GM19239 (cell line): ENCODE results near the gene CCZ1.
"Not testable (repeated sequence)": the region's sequence is repeated elsewhere in the genome, so short reads cannot be mapped to it uniquely, and the experiment has no call there.

Source experiments
- DNase-seq: peaks from one replicate; pipeline ENCODE4 v3.0.0; 2011; ENCODE audit warnings: low spot score; ENCODE audit not compliant: insufficient read length
- FAIRE-seq: peaks from 2 replicates; lab custom pipeline; 2011; peaks lifted over from hg19 to GRCh38; lab: Jason Lieb, UNC

CCZ1 gene

DNA sequence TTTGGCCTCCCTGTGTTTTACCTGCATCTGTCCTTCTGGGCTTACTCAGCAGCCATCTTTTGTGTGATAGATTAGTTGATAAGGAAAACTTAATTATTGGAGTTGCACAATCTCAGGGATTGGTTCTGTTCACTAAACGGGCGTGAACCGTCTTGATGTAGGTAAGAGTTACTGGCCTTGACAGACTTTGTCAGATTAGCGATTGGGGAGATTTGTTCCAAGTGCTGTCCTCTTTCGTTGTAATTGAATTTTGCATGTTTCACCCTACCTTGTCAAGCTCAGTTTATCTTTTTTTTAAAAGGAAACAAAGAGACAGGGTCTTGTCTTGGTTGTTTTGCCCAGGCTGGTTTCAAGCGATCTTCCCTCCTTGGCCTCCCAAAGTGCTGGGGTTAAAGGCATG lies 4.5 kb downstream of the CCZ1 start:
- FAIRE-seq, DNase-seq: not testable (repeated sequence)

DNA sequence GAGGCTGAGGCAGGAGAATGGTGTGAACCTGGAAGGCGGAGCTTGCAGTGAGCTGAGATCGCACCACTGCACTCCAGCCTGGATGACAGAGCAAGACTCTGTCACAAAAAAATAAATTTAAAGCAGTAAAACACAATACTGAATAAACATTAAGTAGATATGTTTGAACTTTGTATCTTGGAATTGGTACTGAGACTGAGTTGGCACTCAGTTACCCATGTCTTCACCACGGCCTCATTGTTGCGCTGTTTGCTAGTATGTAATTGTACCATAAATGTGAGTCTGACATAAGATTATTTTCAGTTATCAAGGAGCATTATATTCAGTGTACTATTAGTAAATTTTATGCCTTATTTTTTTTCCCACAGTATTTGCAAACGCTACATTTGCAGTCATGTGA lies 6.2 kb downstream of the CCZ1 start:
- not testable (repeated sequence) for FAIRE-seq, DNase-seq

DNA sequence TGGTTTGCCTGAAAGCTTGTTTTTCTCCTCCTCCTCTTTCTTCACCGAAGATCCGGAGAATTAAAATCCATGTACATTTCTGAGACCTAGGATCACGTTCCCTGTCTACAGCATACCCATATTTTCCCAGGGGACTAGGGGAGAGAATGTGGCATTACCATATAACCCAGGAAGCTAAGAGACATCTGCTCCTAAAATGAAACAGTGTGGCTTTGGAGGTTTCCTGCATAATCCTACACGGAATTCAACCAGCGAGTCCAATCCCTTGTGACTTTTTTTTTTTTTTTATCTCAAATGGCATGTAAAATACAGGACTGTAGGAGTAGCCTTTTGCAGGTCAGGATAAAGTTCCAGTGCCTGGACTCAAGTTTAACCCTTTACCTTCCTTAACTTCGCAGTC lies 10.3 kb downstream of the CCZ1 start:
- not testable (repeated sequence) for FAIRE-seq, DNase-seq

DNA sequence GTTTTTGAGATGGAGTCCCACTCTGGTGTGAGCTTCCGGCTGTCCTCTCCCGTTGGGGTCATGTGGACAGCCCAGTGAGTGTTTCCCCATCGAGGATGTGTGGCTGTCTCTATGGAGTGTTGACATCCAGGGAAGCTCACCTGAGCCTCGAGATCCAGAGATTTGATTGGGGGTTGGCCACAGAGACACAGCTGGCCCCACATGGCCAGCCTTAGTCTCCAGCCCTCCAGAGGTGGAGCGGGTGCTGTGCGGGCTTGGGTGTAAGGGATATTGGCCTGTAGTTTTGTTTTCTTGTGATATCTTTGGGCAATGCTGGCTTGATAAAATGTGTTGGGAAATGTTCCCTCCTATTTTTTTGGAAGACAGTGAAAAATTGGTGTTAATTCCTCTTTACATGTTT lies 18.0 kb downstream of the CCZ1 start:
- DNase-seq, FAIRE-seq: not testable (repeated sequence)

DNA sequence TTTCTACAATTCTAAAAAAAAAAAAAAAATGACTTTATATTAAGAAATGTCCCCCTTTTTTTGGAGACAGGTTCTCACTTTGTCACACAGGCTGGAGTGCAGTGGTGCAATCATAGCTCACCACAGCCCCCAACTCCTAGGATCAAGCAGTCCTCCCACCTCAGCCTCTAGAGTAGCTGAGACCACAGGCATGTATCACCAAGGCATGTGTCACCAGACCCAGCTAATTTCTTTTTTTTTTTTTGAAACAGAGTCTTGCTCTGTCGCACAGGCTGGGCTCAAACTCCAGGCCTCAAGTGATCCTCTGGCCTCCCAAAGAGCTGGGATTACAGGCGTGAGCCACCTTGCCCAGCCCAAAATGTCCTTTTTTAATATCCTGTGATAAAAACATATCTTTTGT lies 25.6 kb downstream of the CCZ1 start:
- DNase-seq, FAIRE-seq: not testable (repeated sequence)

DNA sequence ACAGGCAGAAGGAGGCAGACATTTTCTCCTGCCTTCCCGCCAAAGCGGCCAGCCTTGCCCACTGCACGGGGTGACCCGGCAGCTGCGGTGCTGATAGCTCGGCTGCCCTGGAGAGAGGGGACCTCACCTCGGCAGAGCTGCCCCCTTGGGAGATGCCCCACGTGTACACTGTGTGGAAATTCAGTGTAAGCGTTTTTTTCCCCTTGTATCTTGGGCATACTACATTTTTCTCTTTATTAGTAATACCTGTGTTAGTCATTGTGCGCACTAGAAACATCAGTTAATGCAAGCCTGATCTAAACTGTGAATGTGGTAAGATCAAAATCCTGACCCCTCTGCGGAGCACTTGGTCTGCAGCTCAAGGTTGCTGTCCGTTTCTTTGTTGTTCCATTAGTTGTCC lies 26.1 kb downstream of the CCZ1 start:
- not testable (repeated sequence) for FAIRE-seq, DNase-seq

DNA sequence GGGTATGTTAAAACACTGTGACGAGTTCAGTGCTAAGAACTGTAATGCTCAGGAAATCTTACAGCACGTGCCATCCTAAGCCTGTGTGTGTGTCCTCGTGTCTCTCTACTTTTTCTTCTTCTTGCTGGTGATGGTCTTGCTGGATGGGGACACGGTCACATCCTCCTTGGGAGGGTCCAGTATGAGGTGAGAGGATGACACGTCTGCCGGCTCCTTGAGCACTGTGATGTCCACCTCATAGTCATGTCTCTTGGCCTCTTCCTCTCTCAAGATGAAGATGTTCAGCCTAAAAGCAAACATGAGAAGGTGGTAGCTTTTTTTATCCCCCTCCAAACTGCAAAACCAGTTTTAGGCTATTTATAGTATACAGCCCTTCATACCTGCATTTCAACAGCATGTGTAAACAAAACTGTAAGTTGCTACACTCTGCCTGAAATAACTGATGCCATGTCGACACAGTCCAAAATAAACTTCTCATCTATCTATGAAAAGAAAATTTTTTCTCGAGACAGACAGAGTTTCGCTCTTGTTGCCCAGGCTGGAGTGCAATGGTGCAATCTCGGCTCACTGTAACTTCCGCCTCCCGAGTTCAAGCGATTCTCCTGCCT lies 27.8 kb downstream of the CCZ1 start:
- not testable (repeated sequence) for DNase-seq, FAIRE-seq

DNA sequence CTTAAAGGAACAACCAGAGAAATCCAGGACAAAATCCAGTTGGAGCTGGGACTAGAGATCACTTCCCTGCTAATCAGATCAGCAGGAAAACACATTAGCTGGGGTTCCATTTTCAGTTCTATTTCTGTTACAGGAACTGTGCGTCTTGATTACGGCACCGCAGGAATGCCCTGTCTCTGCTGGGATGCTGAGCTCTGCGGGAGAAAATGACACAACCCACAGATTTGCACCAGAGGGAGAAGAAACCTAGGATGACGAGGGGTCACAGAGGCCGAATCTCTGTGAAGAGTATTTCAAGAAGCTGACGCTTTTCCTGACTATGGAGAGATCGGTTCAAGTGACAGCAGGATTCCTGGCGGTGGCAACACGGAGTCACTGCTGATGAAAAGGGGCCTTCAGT lies 31.8 kb downstream of the CCZ1 start:
- FAIRE-seq, DNase-seq: not testable (repeated sequence)

DNA sequence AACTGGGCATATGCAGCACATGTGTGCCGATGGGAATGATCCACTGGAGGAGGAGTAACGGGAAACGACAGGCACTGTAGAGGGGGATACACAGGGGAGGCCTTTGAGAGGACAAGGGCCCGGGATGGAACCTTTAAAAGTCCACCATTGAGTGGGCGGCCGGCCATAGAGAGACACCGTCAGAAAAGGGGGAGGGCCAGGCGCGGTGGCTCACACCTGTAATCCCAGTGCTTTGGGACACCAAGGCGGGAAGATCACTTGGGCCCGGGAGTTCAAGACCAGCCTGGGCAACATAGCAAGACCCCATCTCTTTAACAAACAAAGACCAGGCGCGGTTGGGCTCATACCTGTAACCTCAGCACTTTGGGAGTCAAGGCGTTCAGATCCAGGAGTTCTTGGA lies 32.7 kb downstream of the CCZ1 start:
- not testable (repeated sequence) for DNase-seq, FAIRE-seq

DNA sequence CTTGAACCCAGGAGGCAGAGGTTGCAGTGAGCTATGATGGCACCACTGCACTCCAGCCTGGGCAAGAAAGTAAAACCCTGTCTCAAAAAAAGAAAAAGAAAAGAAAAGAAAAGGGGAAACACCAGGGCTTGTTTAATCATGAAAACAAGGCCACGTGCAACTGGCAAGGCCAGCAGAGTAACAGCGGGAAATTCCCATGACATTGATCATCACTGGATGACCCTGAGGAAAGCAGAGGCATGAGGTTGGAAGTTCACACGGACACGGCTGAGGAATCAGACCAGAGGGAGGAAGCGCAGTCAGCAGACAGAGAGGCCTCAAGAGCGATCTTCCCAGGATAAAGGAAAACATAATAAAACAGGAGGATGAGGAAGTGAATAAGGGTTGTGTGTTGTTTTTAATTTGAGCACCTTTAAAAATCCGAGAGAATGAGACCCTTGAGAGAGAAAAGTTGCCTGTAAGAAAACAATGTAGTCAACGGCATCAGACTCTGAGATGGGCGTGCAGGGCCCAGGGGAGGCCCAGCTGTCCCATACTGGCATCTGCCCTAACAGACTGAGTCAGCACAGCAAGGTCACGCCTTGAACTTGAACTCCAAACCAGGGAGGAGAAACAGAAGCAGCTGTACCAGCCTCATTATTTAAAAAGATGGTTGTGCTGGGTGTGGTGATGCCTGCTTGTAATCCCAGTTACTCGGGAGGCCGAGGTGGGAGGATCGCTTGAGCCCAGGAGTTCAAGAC lies 33.5 kb downstream of the CCZ1 start:
- DNase-seq, FAIRE-seq: not testable (repeated sequence)

DNA sequence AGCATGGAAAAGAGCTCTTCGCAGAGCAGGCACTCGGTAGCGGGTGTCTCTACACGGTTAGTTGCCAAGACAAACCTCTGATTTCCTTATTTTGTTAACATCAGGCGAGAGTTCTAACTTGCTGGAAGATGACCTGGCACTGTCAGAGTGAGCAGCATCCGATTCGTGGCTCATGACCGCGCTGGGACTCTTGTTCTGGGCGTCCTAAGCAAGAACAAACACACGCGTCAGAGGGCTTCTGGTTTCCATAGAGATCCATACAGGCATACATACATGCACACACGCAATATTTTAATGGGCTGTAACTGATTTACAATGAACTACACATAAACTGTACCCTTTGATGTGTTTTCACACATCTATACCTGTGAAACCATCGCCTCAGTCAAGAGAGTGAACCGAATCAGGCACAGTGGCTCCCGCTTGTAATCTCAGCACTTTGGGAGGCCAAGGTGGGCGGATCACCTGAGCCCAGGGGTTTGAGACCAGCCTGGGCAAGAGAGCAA lies 36.5 kb downstream of the CCZ1 start:
- DNase-seq, FAIRE-seq: not testable (repeated sequence)

DNA sequence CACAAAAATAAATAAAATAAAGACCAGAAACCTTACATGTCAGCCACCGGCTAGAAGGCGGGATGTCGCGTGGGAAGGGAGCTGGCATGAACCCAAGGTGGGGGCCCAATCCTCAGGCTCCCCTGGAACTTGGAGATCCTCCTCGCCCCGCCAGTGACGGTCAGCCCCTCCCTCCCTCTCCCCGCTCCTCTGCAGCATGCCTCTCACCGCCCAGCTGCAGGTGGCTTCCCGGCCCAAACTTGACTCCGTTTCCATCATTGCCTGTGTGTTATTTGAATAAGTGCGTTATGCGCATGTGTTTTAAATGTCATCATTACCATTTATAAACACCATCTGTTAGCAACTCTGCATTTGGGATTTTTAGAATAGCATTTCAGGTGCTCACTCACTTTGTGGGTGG lies 64.7 kb downstream of the CCZ1 start:
- DNase-seq, FAIRE-seq: not testable (repeated sequence)

DNA sequence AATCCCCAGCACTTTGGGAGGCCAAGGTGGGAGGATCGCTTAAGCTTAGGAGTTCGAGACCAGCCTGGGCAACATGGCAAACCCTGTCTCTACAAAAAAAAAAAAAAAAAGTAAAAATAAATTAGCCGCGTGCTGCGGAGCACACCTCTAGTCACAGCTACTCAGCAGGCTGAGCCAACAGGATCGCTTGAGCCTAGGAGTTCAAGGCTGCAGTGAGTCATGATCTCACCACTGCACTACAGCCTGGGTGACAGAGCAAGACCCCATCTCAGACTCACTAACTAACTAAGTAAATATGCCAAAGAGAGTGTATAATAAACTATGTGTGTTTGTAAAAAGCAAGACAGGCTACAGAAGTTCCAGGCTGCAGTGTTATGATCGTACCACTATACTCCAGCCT lies 65.3 kb downstream of the CCZ1 start:
- not testable (repeated sequence) for DNase-seq, FAIRE-seq

DNA sequence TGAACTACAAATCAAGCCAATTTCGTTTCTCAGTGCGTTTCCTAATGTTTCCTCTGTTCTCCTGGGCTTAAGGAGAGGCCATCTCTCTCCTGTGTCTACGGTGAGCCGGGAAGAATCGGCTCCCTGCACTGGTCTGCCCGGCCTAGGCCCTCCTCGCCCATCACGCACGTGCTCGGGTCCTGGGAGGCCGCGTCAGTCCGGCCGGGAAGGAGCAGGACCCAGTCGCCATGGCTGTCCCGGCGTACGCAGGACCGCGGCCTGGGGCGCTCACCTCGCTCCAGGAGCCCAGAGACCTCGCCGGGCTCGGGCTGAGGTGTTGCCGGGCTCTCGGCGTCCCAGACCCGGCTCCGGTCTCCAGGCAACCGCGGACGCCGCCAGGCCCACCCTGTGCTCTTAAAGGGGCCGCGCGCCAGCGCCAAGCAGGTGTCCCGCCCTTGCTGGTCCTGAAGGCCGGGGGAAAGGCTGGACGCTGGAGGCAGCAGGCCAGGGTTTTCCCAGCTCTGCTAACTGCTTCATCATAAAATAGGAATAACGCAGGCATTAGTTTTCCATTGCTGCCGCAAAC lies 71.9 kb downstream of the CCZ1 start, which contains the start of gene RSPH10B:
Gene RSPH10B, minus strand, starts transcription at position 343 of the 565 bp plus-strand sequence. CDS start 3,573 bp downstream, outside the sequence.
- not testable (repeated sequence) for FAIRE-seq

DNA sequence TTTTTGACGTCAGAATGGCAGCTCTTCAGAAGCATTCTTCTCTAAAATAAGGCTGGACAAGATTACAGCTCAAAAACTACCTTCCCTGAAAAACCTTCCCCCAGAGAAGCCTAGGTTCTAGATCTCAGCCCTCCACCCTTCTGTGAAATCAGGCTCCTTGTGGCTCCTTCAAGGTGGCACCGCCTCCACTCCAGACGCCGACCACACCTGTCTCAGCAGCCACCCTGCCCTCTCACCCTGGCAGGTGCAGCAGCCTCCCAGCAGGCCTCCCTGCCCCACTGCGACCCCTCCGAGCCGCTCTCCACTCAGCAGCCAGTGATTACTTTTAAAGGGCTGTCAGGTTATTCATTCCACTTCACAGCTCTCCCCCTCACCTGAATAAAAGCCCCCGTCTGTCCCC lies 75.0 kb downstream of the CCZ1 start:
- not testable (repeated sequence) for FAIRE-seq, DNase-seq

More for the DNA sequence above, 71.9 kb downstream of the CCZ1 start, which contains the start of gene RSPH10B:
- not testable (repeated sequence) for DNase-seq
